Peyer's patch (tissue), 4 donors: ENCODE results near the gene EID2B. TPM values are rescaled to one million over a fixed set of nuclear protein-coding genes. Genes with fewer than 3 reads are reported as not detected.

Experiments
- DNase-seq, 3 donors: peaks; one replicate each; pipeline ENCODE4 v3.0.0-alpha.2; 2017 to 2019
- H3K27ac ChIP-seq, 4 donors: fragments of 200-600 bp; sonication (generic); one replicate each; pipeline ENCODE4 v1.5.1; 2016 to 2019
- H3K27me3 ChIP-seq, 2 donors: fragments of 200-600 bp; sonication (generic); one replicate each; pipeline ENCODE4 v1.5.1; 2019
- H3K36me3 ChIP-seq, 3 donors: fragments of 200-600 bp; sonication (generic); one replicate each; pipeline ENCODE4 v1.5.1; 2016 to 2019
- H3K4me1 ChIP-seq, 4 donors: fragments of 200-600 bp; sonication (generic); one replicate each; pipeline ENCODE4 v1.5.1; 2016 to 2019
- H3K4me3 ChIP-seq, 4 donors: fragments of 200-600 bp; sonication (generic); 1 replicate in 3 of 4; 2 replicates in 1 of 4; pipeline ENCODE4 v1.5.1; 2016 to 2019; ENCODE audit warnings: mild to moderate bottlenecking in 1 of 4
- H3K9me3 ChIP-seq, 4 donors: fragments of 200-600 bp; sonication (generic); one replicate each; pipeline ENCODE4 v1.5.1; 2016 to 2019; ENCODE audit warnings: mild to moderate bottlenecking in 1 of 4
- CTCF ChIP-seq, 6 experiments: fragments of 450-650 bp in 4 of 6; fragments of 200-600 bp in 2 of 6; sonication (generic) in 1 of 6; IDR thresholded peaks; one replicate each; pipeline ENCODE4 v1.5.1; 2017 to 2019; ENCODE audit warnings: antibody characterized with exemption in 6 of 6, mild to moderate bottlenecking in 3 of 6, moderate library complexity in 1 of 6
- POLR2A ChIP-seq, 2 donors: fragments of 450-650 bp; IDR thresholded peaks; one replicate each; pipeline ENCODE4 v1.5.1; 2017; ENCODE audit warnings: antibody characterized with exemption in 2 of 2, mild to moderate bottlenecking in 2 of 2, moderate library complexity in 2 of 2
- total RNA-seq, 4 donors: library from RNA; depleted of rRNA; stranded (reverse); fragments of >200 nt; gene quantifications; one replicate each; pipeline ENCODE4 v1.1.0, GENCODE V29; 2016

Gene EID2B
- total RNA-seq, result 1 to 10 TPM in 2 of 4 donors, under 1 TPM in 1, not detected in 1; 0.35 to 1.7 (median 1.1) TPM

- Histone ChIP-seq H3K4me1 (peaks cover 0 to 11% (median 8%) of the 10 kb centered on the region in 4 donors), H3K36me3 (no peaks in the 10 kb centered on the region), H3K4me3 (peak within 1 kb of the TSS; percentile 71 to 86 (median 83)), H3K27me3 (no peaks in the 10 kb centered on the region), H3K27ac (peak within 1 kb of the TSS; percentile 58 to 91 (median 76)), H3K9me3 (no peaks in the 10 kb centered on the region)
- DNase-seq, result peak; percentile 91 to 97 (median 95)
- TF ChIP-seq POLR2A (IDR thresholded peaks at IDR 0.05) (peak in 1 of 2 donors; percentile 27), CTCF (IDR thresholded peaks at IDR 0.05) (peak; percentile 95 to 100 (median 99))
These were observed at the start of gene EID2B for GRCh38 chr19:39532233-39533002. TSS of gene EID2B (minus strand) at chr19:39532852. CDS start at chr19:39532802, 50 bp downstream.

GRCh38 chr19:39582442-39582841, 49.8 kb upstream of the EID2B start:
- H3K27me3 ChIP-seq, result no peaks in the 10 kb centered on the region
- H3K36me3 ChIP-seq, result no peaks in the 10 kb centered on the region
- no peaks in the 10 kb centered on the region for H3K4me1 ChIP-seq
- TF ChIP-seq POLR2A (IDR thresholded peaks at IDR 0.05), result no peak
- no peak for TF ChIP-seq CTCF (IDR thresholded peaks at IDR 0.05)
- no peak overlapping the region for H3K27ac ChIP-seq
- H3K4me3 ChIP-seq, result no peak overlapping the region
- no peaks in the 10 kb centered on the region for H3K9me3 ChIP-seq
- no peak for DNase-seq

- TF ChIP-seq POLR2A (IDR thresholded peaks at IDR 0.05) (no peak), CTCF (IDR thresholded peaks at IDR 0.05) (no peak)
- no peaks in the 10 kb centered on the region for H3K9me3 ChIP-seq
- DNase-seq, result no peak
- no peak overlapping the region for H3K4me3 ChIP-seq
- H3K36me3 ChIP-seq, result no peaks in the 10 kb centered on the region
- H3K4me1 ChIP-seq, result no peaks in the 10 kb centered on the region
- no peaks in the 10 kb centered on the region for H3K27me3 ChIP-seq
- H3K27ac ChIP-seq, result no peak overlapping the region
These were observed 36.0 kb upstream of the EID2B start for GRCh38 chr19:39568604-39569003.

GRCh38 chr19:39566064-39566463, 33.4 kb upstream of the EID2B start:
- no peak overlapping the region for H3K27ac ChIP-seq
- no peaks in the 10 kb centered on the region for H3K4me1 ChIP-seq
- H3K9me3 ChIP-seq, result no peaks in the 10 kb centered on the region
- no peak overlapping the region for H3K4me3 ChIP-seq
- no peak for DNase-seq
- H3K36me3 ChIP-seq, result no peaks in the 10 kb centered on the region
- TF ChIP-seq POLR2A (IDR thresholded peaks at IDR 0.05) (no peak), CTCF (IDR thresholded peaks at IDR 0.05) (no peak)
- no peaks in the 10 kb centered on the region for H3K27me3 ChIP-seq

GRCh38 chr19:39563408-39563807, 30.8 kb upstream of the EID2B start:
- Histone ChIP-seq H3K4me1 (no peaks in the 10 kb centered on the region), H3K36me3 (no peaks in the 10 kb centered on the region), H3K9me3 (no peaks in the 10 kb centered on the region), H3K27me3 (no peaks in the 10 kb centered on the region), H3K27ac (no peak overlapping the region), H3K4me3 (no peak overlapping the region)
- no peak for TF ChIP-seq CTCF (IDR thresholded peaks at IDR 0.05)
- no peak for TF ChIP-seq POLR2A (IDR thresholded peaks at IDR 0.05)
- DNase-seq, result no peak
